H1 (cell line): ENCODE measurements around the gene MRGPRX2. TPM values are rescaled to one million over a fixed set of nuclear protein-coding genes. Genes with fewer than 3 reads are reported as not detected.

Experiments used
- CTCF ChIA-PET: fragments of 300-600 bp; sonication (Branson Sonifier 250); formaldehyde crosslinking; loops from one replicate; lab custom pipeline; 2021; ENCODE audit not compliant: partially characterized antibody; lab: Charles Lee
- POLR2A ChIA-PET: fragments of 300-600 bp; sonication (Branson Sonifier 250); formaldehyde crosslinking; loops from one replicate; lab custom pipeline; 2021; ENCODE audit warnings: inconsistent platforms; ENCODE audit not compliant: partially characterized antibody; lab: Charles Lee
- DNase-seq, 2 experiments: peaks; one replicate each; pipeline versions ENCODE4 v3.0.0 to v3.0.0-alpha.2; 2010 to 2022; ENCODE audit warnings: low spot score in 2 of 2, low read depth in 1 of 2, mixed read lengths in 1 of 2
- FAIRE-seq: peaks from 2 replicates; lab custom pipeline; 2011; peaks lifted over from hg19 to GRCh38; lab: Jason Lieb, UNC
- H2AFZ ChIP-seq: 2 replicates; pipeline ENCODE4 v1.8.1; 2012; ENCODE audit warnings: low read length, inconsistent platforms
- H2AK5ac ChIP-seq: 2 replicates; pipeline ENCODE4 v1.6.1; 2013; ENCODE audit warnings: low read depth, low read length
- H2BK120ac ChIP-seq: replicated peaks from 2 replicates; pipeline ENCODE3; 2013; ENCODE audit warnings: low read depth, low read length, inconsistent platforms
- H2BK12ac ChIP-seq: 2 replicates; pipeline ENCODE4 v1.6.1; 2013; ENCODE audit warnings: low read depth, low read length
- H2BK15ac ChIP-seq: 2 replicates; pipeline ENCODE4 v1.6.1; 2013; ENCODE audit warnings: low read length
- H2BK20ac ChIP-seq: 2 replicates; pipeline ENCODE4 v1.6.1; 2013; ENCODE audit warnings: low read length
- H2BK5ac ChIP-seq: 2 replicates; pipeline ENCODE4 v1.6.1; 2013; ENCODE audit warnings: low read depth, low read length
- H3K14ac ChIP-seq: 2 replicates; pipeline ENCODE4 v1.6.1; 2013; ENCODE audit warnings: inconsistent platforms; ENCODE audit not compliant: insufficient read length
- H3K18ac ChIP-seq: 2 replicates; pipeline ENCODE4 v1.6.1; 2013; ENCODE audit warnings: low read length; ENCODE audit errors: extremely low read depth
- H3K23ac ChIP-seq: 2 replicates; pipeline ENCODE4 v1.6.1; 2013; ENCODE audit warnings: inconsistent platforms; ENCODE audit not compliant: insufficient read length
- H3K23me2 ChIP-seq: 2 replicates; pipeline ENCODE4 v1.6.1; 2013; ENCODE audit warnings: low read depth, low read length
- H3K27ac ChIP-seq: 2 replicates; pipeline ENCODE4 v1.6.1; 2011; ENCODE audit warnings: low read depth, low read length, inconsistent platforms
- H3K27me3 ChIP-seq, 4 experiments: replicated peaks in 1 of 4; 1 replicate in 1 of 4; 2 replicates in 3 of 4; pipeline versions ENCODE4 v1.6.1 to v1.8.1; 2011 to 2013; ENCODE audit warnings: low read length in 3 of 4, mild to moderate bottlenecking in 3 of 4, inconsistent platforms in 2 of 4, mixed read lengths in 2 of 4, moderate library complexity in 1 of 4; ENCODE audit not compliant: control insufficient read depth in 3 of 4, insufficient read depth in 3 of 4; ENCODE audit errors: extremely low read depth in 1 of 4
- H3K36me3 ChIP-seq, 4 experiments: 2 replicates each; pipeline versions ENCODE4 v1.6.1 to v1.8.1; 2011 to 2013; ENCODE audit warnings: mild to moderate bottlenecking in 4 of 4, low read length in 3 of 4, moderate library complexity in 2 of 4, control low read depth in 1 of 4, inconsistent platforms in 1 of 4; ENCODE audit not compliant: insufficient read depth in 4 of 4, control insufficient read depth in 2 of 4
- H3K4ac ChIP-seq: replicated peaks from 2 replicates; pipeline ENCODE3; 2013; ENCODE audit warnings: low read length, low read depth, mixed read lengths, inconsistent platforms; ENCODE audit not compliant: insufficient read length
- H3K4me1 ChIP-seq, 4 experiments: replicated peaks in 1 of 4; 1 replicate in 1 of 4; 2 replicates in 3 of 4; pipeline versions ENCODE4 v1.6.1 to v1.8.1; 2011 to 2013; ENCODE audit warnings: low read length in 3 of 4, inconsistent platforms in 2 of 4, mixed read lengths in 1 of 4; ENCODE audit not compliant: insufficient read depth in 4 of 4, control insufficient read depth in 3 of 4
- H3K4me2 ChIP-seq, 2 experiments: 2 replicates each; pipeline versions ENCODE4 v1.6.1 to v1.8.1; 2011 to 2013; ENCODE audit warnings: low read depth in 2 of 2, low read length in 2 of 2, control low read depth in 1 of 2, inconsistent platforms in 1 of 2, mild to moderate bottlenecking in 1 of 2; ENCODE audit not compliant: insufficient read depth in 1 of 2
- H3K4me3 ChIP-seq, 4 experiments: fragments of 200-600, 300-600 bp in 1 of 4; sonication (generic), shearing (Covaris generic), sonication (Bioruptor Twin) in 1 of 4; 2 replicates each; pipeline versions ENCODE4 v1.5.1 to v1.8.1; 2011 to 2016; ENCODE audit warnings: low read length in 4 of 4, low read depth in 3 of 4, control low read depth in 2 of 4, inconsistent platforms in 2 of 4, mild to moderate bottlenecking in 2 of 4, mixed read lengths in 1 of 4, moderate library complexity in 1 of 4; ENCODE audit not compliant: insufficient read depth in 2 of 4; ENCODE audit errors: extremely low read depth in 1 of 4
- H3K56ac ChIP-seq: replicated peaks from 2 replicates; pipeline ENCODE3; 2013; ENCODE audit warnings: low read depth, mild to moderate bottlenecking, mixed read lengths, low read length, inconsistent platforms; ENCODE audit not compliant: insufficient read length
- H3K79me1 ChIP-seq: 2 replicates; pipeline ENCODE4 v1.6.1; 2013; ENCODE audit warnings: low read depth, low read length, control low read depth
- H3K79me2 ChIP-seq, 2 experiments: 2 replicates each; pipeline versions ENCODE4 v1.6.1 to v1.8.1; 2012 to 2013; ENCODE audit warnings: low read length in 2 of 2, mild to moderate bottlenecking in 2 of 2, inconsistent platforms in 1 of 2; ENCODE audit not compliant: insufficient read depth in 2 of 2, control insufficient read depth in 1 of 2
- H3K9ac ChIP-seq, 4 experiments: replicated peaks in 1 of 4; 1 replicate in 1 of 4; 2 replicates in 3 of 4; pipeline versions ENCODE4 v1.6.1 to v1.8.1; 2011 to 2013; ENCODE audit warnings: low read depth in 3 of 4, low read length in 3 of 4, control low read depth in 2 of 4, mild to moderate bottlenecking in 2 of 4, moderate library complexity in 2 of 4, inconsistent platforms in 1 of 4; ENCODE audit errors: extremely low read depth in 1 of 4
- H3K9me3 ChIP-seq, 2 experiments: 2 replicates each; pipeline versions ENCODE4 v1.6.1 to v1.8.1; 2012 to 2013; ENCODE audit warnings: mild to moderate bottlenecking in 2 of 2, moderate library complexity in 2 of 2, control low read depth in 1 of 2, inconsistent platforms in 1 of 2, low read depth in 1 of 2, low read length in 1 of 2, mixed read lengths in 1 of 2; ENCODE audit not compliant: insufficient read depth in 2 of 2
- H4K20me1 ChIP-seq, 2 experiments: replicated peaks in 1 of 2; 2 replicates each; pipeline versions ENCODE3 to v1.8.1; 2011 to 2013; ENCODE audit warnings: inconsistent platforms in 2 of 2, low read length in 2 of 2, mild to moderate bottlenecking in 1 of 2; ENCODE audit not compliant: insufficient read depth in 2 of 2, control insufficient read depth in 1 of 2
- H4K5ac ChIP-seq: 2 replicates; pipeline ENCODE4 v1.6.1; 2013; ENCODE audit warnings: low read length, low read depth, mixed read lengths, inconsistent platforms; ENCODE audit not compliant: insufficient read length
- H4K8ac ChIP-seq: 2 replicates; pipeline ENCODE4 v1.8.0; 2013; ENCODE audit warnings: mild to moderate bottlenecking, moderate library complexity, low read length, inconsistent platforms; ENCODE audit not compliant: insufficient read depth; ENCODE audit errors: extremely low read depth
- H4K91ac ChIP-seq: replicated peaks from 2 replicates; pipeline ENCODE3; 2013; ENCODE audit warnings: low read length, mixed read lengths, inconsistent platforms; ENCODE audit not compliant: insufficient read length
- ASH2L ChIP-seq: fragments of 200-600, 300-600 bp; sonication (generic); IDR thresholded peaks from one replicate; pipeline ENCODE4 v1.7.1; 2017; ENCODE audit warnings: low read length
- CHD1 ChIP-seq: IDR thresholded peaks from 2 replicates; pipeline ENCODE4 v1.6.1; 2012; ENCODE audit warnings: low read depth, low read length, improper control_type of control experiment
- CREB1 ChIP-seq: IDR thresholded peaks from 2 replicates; pipeline ENCODE4 v1.6.1; 2012; ENCODE audit warnings: inconsistent platforms
- GTF2F1 ChIP-seq: IDR thresholded peaks from 2 replicates; pipeline ENCODE4 v1.6.1; 2012; ENCODE audit warnings: low read depth, low read length, improper control_type of control experiment, borderline replicate concordance
- JUN ChIP-seq: IDR thresholded peaks from 2 replicates; pipeline ENCODE4 v1.6.1; 2011; ENCODE audit warnings: low read depth, mild to moderate bottlenecking, improper control_type of control experiment, low read length
- JUND ChIP-seq: IDR thresholded peaks from 2 replicates; pipeline ENCODE4 v1.6.1; 2011; ENCODE audit warnings: mild to moderate bottlenecking, improper control_type of control experiment, low read length
- KDM5A ChIP-seq: fragments of 200-600 bp; IDR thresholded peaks from 2 replicates; pipeline ENCODE4 v1.7.1; 2012; ENCODE audit warnings: mild to moderate bottlenecking, low read length, inconsistent platforms, mixed read lengths
- NANOG ChIP-seq: IDR thresholded peaks from 2 replicates; pipeline ENCODE4 v1.6.1; 2011; ENCODE audit warnings: low read length, low read depth, mild to moderate bottlenecking, inconsistent platforms; ENCODE audit not compliant: insufficient read depth, poor library complexity, severe bottlenecking
- NRF1 ChIP-seq: IDR thresholded peaks from 2 replicates; pipeline ENCODE4 v1.6.1; 2011; ENCODE audit warnings: mild to moderate bottlenecking, low read depth, low read length, improper control_type of control experiment
- POU5F1 ChIP-seq: IDR thresholded peaks from 2 replicates; pipeline ENCODE4 v1.6.1; 2011; ENCODE audit warnings: low read depth, mild to moderate bottlenecking, low read length, moderate library complexity
- RAD21 ChIP-seq, 2 experiments: IDR thresholded peaks in 1 of 2; conservative IDR thresholded peaks in 1 of 2; 2 replicates each; pipeline ENCODE4 v1.6.1; 2011; ENCODE audit warnings: low read depth in 2 of 2, low read length in 2 of 2, improper control_type of control experiment in 1 of 2, inconsistent platforms in 1 of 2, mild to moderate bottlenecking in 1 of 2, moderate library complexity in 1 of 2
- SIN3A ChIP-seq, 2 experiments: IDR thresholded peaks in 1 of 2; conservative IDR thresholded peaks in 1 of 2; 2 replicates each; pipeline ENCODE4 v1.6.1; 2011 to 2012; ENCODE audit warnings: low read length in 2 of 2, improper control_type of control experiment in 1 of 2, low read depth in 1 of 2, mild to moderate bottlenecking in 1 of 2
- SIX5 ChIP-seq: IDR thresholded peaks from 2 replicates; pipeline ENCODE4 v1.6.1; 2011; ENCODE audit warnings: mild to moderate bottlenecking, low read depth, low read length
- SP2 ChIP-seq: IDR thresholded peaks from 2 replicates; pipeline ENCODE4 v1.6.1; 2012; ENCODE audit warnings: mild to moderate bottlenecking, low read length, inconsistent platforms
- TEAD4 ChIP-seq: IDR thresholded peaks from 2 replicates; pipeline ENCODE4 v1.6.1; 2012; ENCODE audit warnings: low read depth, low read length, inconsistent platforms, mixed read lengths
- WGBS, 2 experiments: shearing (Covaris generic) in 1 of 2; methylation state at CpG; one replicate each; pipeline versions ENCODE4 v1.1.6 to v1.1.7; 2013 to 2015; ENCODE audit warnings: low lambda C conversion rate in 2 of 2, mixed read lengths in 2 of 2, inconsistent platforms in 1 of 2, low coverage in 1 of 2, missing lambda C conversion rate in 1 of 2; ENCODE audit not compliant: insufficient replicate concordance in 2 of 2, insufficient coverage in 1 of 2, insufficient read length in 1 of 2; ENCODE audit errors: extremely low coverage in 1 of 2, missing lambda C conversion rate in 1 of 2; 5-methylcytosine and 5-hydroxymethylcytosine counted together
- polyA plus RNA-seq, 7 experiments: library from polyadenylated mRNA; depleted of rRNA in 3 of 7; stranded (reverse) in 5 of 7; unstranded in 2 of 7; fragments of >200 nt in 5 of 7; fragments of 200-250 nt in 2 of 7; gene quantifications; 1 replicate in 5 of 7; 2 replicates in 1 of 7; 4 replicates in 1 of 7; pipeline versions ENCODE4 v1.2.1 to v1.2.3, GENCODE V29; 2011 to 2013; ENCODE audit warnings: missing spikeins in 2 of 7, mixed read lengths in 2 of 7
- total RNA-seq: library from RNA; stranded (reverse); fragmentation: NEBNext Ultra II Directional; extraction: Animal tissue kit (Norgen Biotek cat#: 25700); gene quantifications from 2 replicates; pipeline ENCODE4 v1.2.1, GENCODE V29; 2021

The MRGPRX2 gene
- total and polyA plus RNA-seq, 2 of the 8 experiments (the other 6 are each of a cell fraction or from before 2014, with no cell fraction given), result not detected

GRCh38 chr11:19099093-19099492 is 38.6 kb upstream of the MRGPRX2 start:
- 76% methylated on average over 3 of the region's 3 CpGs; no CpG with 5 or more reads in 1 of the 2 experiments for WGBS, 2 experiments
- H4K91ac ChIP-seq, result no peak overlapping the region
- no peak overlapping the region for H3K27ac ChIP-seq
- H2BK20ac ChIP-seq, result no peak overlapping the region
- no peak for FAIRE-seq
- no peaks in the 10 kb centered on the region for H3K79me2 ChIP-seq
- no peak overlapping the region for H3K9ac ChIP-seq
- no peaks in the 10 kb centered on the region for H3K23me2 ChIP-seq
- no peak overlapping the region for H3K14ac ChIP-seq
- H3K4me3 ChIP-seq, result no peak overlapping the region
- H4K20me1 ChIP-seq, result no peaks in the 10 kb centered on the region
- no peak for DNase-seq
- H3K18ac ChIP-seq, result no peak overlapping the region
- H3K4me2 ChIP-seq, result no peak overlapping the region
- no peaks in the 10 kb centered on the region; a peak in 1 of 8 replicates for H3K36me3 ChIP-seq
- no peak overlapping the region for H2BK120ac ChIP-seq
- H4K5ac ChIP-seq, result no peak overlapping the region
- no peak overlapping the region for H2BK15ac ChIP-seq
- H3K9me3 ChIP-seq, result no peaks in the 10 kb centered on the region
- no peak overlapping the region for H3K4ac ChIP-seq
- no peaks in the 10 kb centered on the region for H3K79me1 ChIP-seq
- no peak overlapping the region for H4K8ac ChIP-seq
- no peak overlapping the region for H3K56ac ChIP-seq
- TF ChIP-seq NRF1 (no peak), JUND (no peak), TEAD4 (no peak), GTF2F1 (no peak), SIX5 (no peak), SP2 (no peak), CHD1 (no peak), KDM5A (no peak), ASH2L (no peak), JUN (no peak), NANOG (no peak), RAD21 (IDR thresholded peaks at IDR 0.05 in 1 of 2, conservative IDR thresholded peaks at IDR 0.05 in 1 of 2; ENCODE audit: low read depth in 2 of 2, low read length in 2 of 2) (no peak), CREB1 (no peak), POU5F1 (no peak), SIN3A (conservative IDR thresholded peaks at IDR 0.05 in 1 of 2, IDR thresholded peaks at IDR 0.05 in 1 of 2; ENCODE audit: low read depth in 1 of 2, low read length in 2 of 2) (no peak)
- H2AK5ac ChIP-seq, result no peak overlapping the region
- H2BK12ac ChIP-seq, result no peak overlapping the region
- no peak overlapping the region for H3K23ac ChIP-seq
- no peaks in the 10 kb centered on the region for H3K4me1 ChIP-seq
- no peak overlapping the region for H2BK5ac ChIP-seq
- ChIA-PET CTCF (interaction anchor here (0.6 kb wide), 1 partner anchor 27 kb away, joined by 3 read pairs; no protein-coding TSS in a partner anchor), POLR2A (no interaction called here)
- H2AFZ ChIP-seq, result no peak overlapping the region
- no peaks in the 10 kb centered on the region for H3K27me3 ChIP-seq
